ENCODE results near the gene TFAP2D.

DNA sequence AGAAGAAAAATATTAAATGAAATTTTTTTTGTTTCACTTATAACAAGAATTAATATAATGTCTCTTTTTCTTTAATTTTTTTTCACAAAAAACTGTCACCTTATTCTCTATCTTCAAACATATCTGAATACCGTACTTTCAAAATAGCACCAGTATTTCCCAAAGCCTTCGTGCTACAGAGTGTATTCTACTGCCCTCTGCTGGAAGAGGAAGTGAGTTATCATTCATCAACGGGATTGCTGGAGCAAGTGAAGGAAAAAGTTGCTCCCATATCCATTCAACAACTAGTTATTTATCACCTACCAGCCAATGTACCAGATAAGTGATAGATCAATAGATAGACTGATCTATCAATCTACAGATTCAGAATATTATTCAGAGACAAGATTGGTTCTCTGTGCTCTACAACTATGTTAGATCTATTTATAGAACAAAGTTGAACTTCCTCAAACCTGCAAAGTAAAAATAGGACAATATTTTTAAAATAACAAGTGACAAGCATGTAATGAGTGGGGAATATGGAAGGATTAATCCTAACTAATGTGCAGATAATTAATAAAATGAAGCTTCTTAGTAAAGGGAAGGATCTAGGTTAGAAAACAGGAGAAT lies 78.7 kb downstream of the TFAP2D start:
- TF ChIP-seq, protein P1, sequence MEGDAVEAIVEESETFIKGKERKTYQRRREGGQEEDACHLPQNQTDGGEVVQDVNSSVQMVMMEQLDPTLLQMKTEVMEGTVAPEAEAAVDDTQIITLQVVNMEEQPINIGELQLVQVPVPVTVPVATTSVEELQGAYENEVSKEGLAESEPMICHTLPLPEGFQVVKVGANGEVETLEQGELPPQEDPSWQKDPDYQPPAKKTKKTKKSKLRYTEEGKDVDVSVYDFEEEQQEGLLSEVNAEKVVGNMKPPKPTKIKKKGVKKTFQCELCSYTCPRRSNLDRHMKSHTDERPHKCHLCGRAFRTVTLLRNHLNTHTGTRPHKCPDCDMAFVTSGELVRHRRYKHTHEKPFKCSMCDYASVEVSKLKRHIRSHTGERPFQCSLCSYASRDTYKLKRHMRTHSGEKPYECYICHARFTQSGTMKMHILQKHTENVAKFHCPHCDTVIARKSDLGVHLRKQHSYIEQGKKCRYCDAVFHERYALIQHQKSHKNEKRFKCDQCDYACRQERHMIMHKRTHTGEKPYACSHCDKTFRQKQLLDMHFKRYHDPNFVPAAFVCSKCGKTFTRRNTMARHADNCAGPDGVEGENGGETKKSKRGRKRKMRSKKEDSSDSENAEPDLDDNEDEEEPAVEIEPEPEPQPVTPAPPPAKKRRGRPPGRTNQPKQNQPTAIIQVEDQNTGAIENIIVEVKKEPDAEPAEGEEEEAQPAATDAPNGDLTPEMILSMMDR (IDR thresholded peaks at IDR 0.05), result peak in 4 of 6 experiments; percentile 40 to 60 (median 56)
- no peak for TF ChIP-seq POLR2A (IDR thresholded peaks at IDR 0.05)

Data from Peyer's patch (tissue), 4 donors.